Neural progenitor cell (in vitro differentiated cells): Measurements from ENCODE around the gene FYB2.

ENCODE experiments used
- EZH2 ChIP-seq: fragments of 200-600 bp; sonication (generic); IDR thresholded peaks from 2 replicates; pipeline ENCODE4 v1.6.1; 2017; ENCODE audit warnings: antibody characterized with exemption, mild to moderate bottlenecking, moderate library complexity
- EZH2phosphoT487 ChIP-seq: fragments of 200-600 bp; sonication (generic); IDR thresholded peaks from 2 replicates; pipeline ENCODE4 v1.6.1; 2017; ENCODE audit warnings: antibody characterized with exemption
- TF ChIP-seq, protein P1 (sequence below): fragments of 200-600 bp; sonication (generic); IDR thresholded peaks from 2 replicates; pipeline ENCODE4 v1.5.1; 2017; ENCODE audit warnings: antibody characterized with exemption, mild to moderate bottlenecking

DNA sequence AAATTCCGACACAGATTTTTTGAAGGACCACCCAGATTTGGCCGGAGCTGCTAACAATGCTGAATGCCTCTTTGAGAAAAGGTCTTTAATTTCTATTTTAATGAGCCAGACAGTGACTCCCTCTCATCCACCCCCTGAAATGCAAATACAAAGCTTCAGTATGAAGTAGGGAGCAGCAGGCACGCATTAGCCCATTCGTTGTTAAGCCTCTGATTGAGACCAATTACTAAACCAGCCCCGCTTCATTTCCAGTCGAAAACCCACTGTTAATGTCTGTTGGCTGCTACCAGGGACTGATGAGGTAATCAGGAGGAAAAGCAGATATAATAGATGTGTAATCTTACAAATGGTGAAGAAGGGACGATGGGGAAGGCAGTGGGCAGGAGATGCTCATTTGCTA is 30.5 kb upstream of the FYB2 start:
- TF ChIP-seq, protein P1, sequence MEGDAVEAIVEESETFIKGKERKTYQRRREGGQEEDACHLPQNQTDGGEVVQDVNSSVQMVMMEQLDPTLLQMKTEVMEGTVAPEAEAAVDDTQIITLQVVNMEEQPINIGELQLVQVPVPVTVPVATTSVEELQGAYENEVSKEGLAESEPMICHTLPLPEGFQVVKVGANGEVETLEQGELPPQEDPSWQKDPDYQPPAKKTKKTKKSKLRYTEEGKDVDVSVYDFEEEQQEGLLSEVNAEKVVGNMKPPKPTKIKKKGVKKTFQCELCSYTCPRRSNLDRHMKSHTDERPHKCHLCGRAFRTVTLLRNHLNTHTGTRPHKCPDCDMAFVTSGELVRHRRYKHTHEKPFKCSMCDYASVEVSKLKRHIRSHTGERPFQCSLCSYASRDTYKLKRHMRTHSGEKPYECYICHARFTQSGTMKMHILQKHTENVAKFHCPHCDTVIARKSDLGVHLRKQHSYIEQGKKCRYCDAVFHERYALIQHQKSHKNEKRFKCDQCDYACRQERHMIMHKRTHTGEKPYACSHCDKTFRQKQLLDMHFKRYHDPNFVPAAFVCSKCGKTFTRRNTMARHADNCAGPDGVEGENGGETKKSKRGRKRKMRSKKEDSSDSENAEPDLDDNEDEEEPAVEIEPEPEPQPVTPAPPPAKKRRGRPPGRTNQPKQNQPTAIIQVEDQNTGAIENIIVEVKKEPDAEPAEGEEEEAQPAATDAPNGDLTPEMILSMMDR, result no peak
- TF ChIP-seq EZH2 (no peak), EZH2phosphoT487 (no peak)
